Heart left ventricle (tissue), 16 donors: ENCODE data around the gene BMP10. TPM values are rescaled to one million over a fixed set of nuclear protein-coding genes. Genes with fewer than 3 reads are reported as not detected.

ENCODE experiments used
- ATAC-seq, 4 donors: fragments of 200-7000 bp; cut with Tn5 transposase; one replicate each; pipeline ENCODE4 v1.9.1; 2020 to 2022; ENCODE audit warnings: moderate library complexity in 4 of 4, mild to moderate bottlenecking in 3 of 4, moderate number of reproducible peaks in 1 of 4
- DNase-seq, 5 donors: peaks; one replicate each; pipeline ENCODE4 v3.0.0-alpha.2; 2020
- H3K27ac ChIP-seq, 12 donors: fragments of 200-600 bp; sonication (generic) in 4 of 12; one replicate each; pipeline versions ENCODE4 v1.5.0 to v1.8.0; 2016 to 2022; ENCODE audit warnings: mild to moderate bottlenecking in 2 of 12
- H3K27me3 ChIP-seq, 9 donors: fragments of 200-600 bp; sonication (generic) in 2 of 9; one replicate each; pipeline versions ENCODE4 v1.5.1 to v1.8.0; 2016 to 2022; ENCODE audit warnings: mild to moderate bottlenecking in 3 of 9
- H3K36me3 ChIP-seq, 9 donors: fragments of 200-600 bp; sonication (generic) in 2 of 9; one replicate each; pipeline versions ENCODE4 v1.5.0 to v1.8.0; 2018 to 2022; ENCODE audit warnings: mild to moderate bottlenecking in 2 of 9
- H3K4me1 ChIP-seq, 12 donors: fragments of 200-600 bp; sonication (generic) in 4 of 12; one replicate each; pipeline versions ENCODE4 v1.5.0 to v1.8.0; 2016 to 2022; ENCODE audit warnings: mild to moderate bottlenecking in 3 of 12
- H3K4me3 ChIP-seq, 12 donors: fragments of 200-600 bp; sonication (generic) in 4 of 12; one replicate each; pipeline versions ENCODE4 v1.5.0 to v1.8.0; 2017 to 2022; ENCODE audit warnings: mild to moderate bottlenecking in 9 of 12, moderate library complexity in 4 of 12
- H3K9me3 ChIP-seq, 12 donors: fragments of 200-600 bp; sonication (generic) in 4 of 12; one replicate each; pipeline versions ENCODE4 v1.5.0 to v1.8.0; 2016 to 2022; ENCODE audit warnings: mild to moderate bottlenecking in 1 of 12
- POLR2A ChIP-seq, 2 donors: fragments of 450-650 bp; IDR thresholded peaks; one replicate each; pipeline ENCODE4 v1.6.1; 2017; ENCODE audit warnings: antibody characterized with exemption in 2 of 2, mild to moderate bottlenecking in 2 of 2, moderate library complexity in 2 of 2
- WGBS, 4 donors: extraction: QIAGEN DNeasy Blood & Tissue Kit in 2 of 4; methylation state at CpG; one replicate each; pipeline versions ENCODE4 v1.1.5 to v1.1.7; 2013 to 2018; 5-methylcytosine and 5-hydroxymethylcytosine counted together
- intact Hi-C, 10 donors: fragments of 100-400 bp; cut with DNase I; formaldehyde crosslinking; loops; one replicate each; pipeline versions ENCODE4 v1.11.1 to v1.14.2; 2022
- polyA plus RNA-seq, 2 donors: library from polyadenylated mRNA; stranded (reverse); fragments of 200-250 nt; gene quantifications; one replicate each; pipeline ENCODE4 v1.2.3, GENCODE V29; 2013
- total RNA-seq, 9 donors: library from RNA; depleted of rRNA in 2 of 9; stranded (reverse); fragments of >200 nt in 2 of 9; fragmentation: NEBNext Ultra II Directional in 3 of 9; extraction: Animal tissue kit (Norgen Biotek cat#: 25700) in 3 of 9; gene quantifications; one replicate each; pipeline versions ENCODE4 v1.1.0 to v1.2.4, GENCODE V29; 2016 to 2023
- TF ChIP-seq, protein P1 (sequence below), 12 donors: fragments of 200-600 bp; sonication (generic) in 4 of 12; IDR thresholded peaks; one replicate each; pipeline versions ENCODE4 v1.5.0 to v1.8.0; 2018 to 2022; ENCODE audit warnings: antibody characterized with exemption in 12 of 12, mild to moderate bottlenecking in 5 of 12
- donor health status: ischemic (EF 13 %, LVEDD 7.1; RV severe dilation, severe dysfunction).
- donor health status: healthy with polysubstance abuse.
- donor health status: DM: no; HTN: yes; CAD: no.
- donor health status: DM: no; HTN: no; CAD: no.
- donor health status: ischemic (EF 25% LVEDD 6.9; RV normal size, moderate dysfunction).
- donor health status: ischemic (EF 25% LVEDD 5.7; RV mildly dilated, moderate dysfunction).
- donor health status: healthy.
- donor health status: DM: yes; HTN: yes; CAD: no.
- donor health status: ischemic (EF 35%, LVEDD 5.7; RV mildly dilated, moderate dysfunction).
- donor health status: nonischemic (EF 11% LVEDD 7.7; RV severe dilation, severe dysfunction).
- donor health status: DM: yes; HTN: yes; CAD: no.
- donor health status: PGD.
- donor health status: ischemic (EF 29% LVEDD 5.4; RV normal size, mild dysfunction).
- donor health status: nonischemic (EF 23%, LVEDD 6.1; RV moderate dilation, normal function).

BMP10 gene
- total and polyA plus RNA-seq, 11 donors = 0.15 to 5.9 (median 1.7) TPM; not detected in 7

DNA sequence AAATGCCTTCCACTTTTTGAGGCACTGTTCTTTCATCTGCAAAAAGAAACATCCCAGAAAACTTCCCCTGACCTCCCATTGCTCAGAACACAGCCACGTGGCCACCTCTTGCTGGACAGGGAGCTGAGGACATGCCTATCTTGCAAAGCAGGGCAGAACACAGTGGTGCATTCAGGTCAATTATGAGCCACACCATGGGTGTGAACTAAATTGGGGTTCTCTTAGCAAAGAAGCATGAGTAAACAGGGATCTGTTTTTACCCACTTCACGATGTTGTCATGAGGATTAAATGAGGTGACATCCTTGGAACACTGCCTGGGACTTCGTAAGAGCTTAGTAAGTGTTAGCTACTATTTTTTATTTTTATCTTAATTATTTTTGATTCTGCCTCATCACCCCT lies 25.1 kb downstream of the BMP10 start:
- H3K27ac ChIP-seq = no peak overlapping the region
- TF ChIP-seq, protein P1, sequence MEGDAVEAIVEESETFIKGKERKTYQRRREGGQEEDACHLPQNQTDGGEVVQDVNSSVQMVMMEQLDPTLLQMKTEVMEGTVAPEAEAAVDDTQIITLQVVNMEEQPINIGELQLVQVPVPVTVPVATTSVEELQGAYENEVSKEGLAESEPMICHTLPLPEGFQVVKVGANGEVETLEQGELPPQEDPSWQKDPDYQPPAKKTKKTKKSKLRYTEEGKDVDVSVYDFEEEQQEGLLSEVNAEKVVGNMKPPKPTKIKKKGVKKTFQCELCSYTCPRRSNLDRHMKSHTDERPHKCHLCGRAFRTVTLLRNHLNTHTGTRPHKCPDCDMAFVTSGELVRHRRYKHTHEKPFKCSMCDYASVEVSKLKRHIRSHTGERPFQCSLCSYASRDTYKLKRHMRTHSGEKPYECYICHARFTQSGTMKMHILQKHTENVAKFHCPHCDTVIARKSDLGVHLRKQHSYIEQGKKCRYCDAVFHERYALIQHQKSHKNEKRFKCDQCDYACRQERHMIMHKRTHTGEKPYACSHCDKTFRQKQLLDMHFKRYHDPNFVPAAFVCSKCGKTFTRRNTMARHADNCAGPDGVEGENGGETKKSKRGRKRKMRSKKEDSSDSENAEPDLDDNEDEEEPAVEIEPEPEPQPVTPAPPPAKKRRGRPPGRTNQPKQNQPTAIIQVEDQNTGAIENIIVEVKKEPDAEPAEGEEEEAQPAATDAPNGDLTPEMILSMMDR (IDR thresholded peaks at IDR 0.05) = no peak
- no peak for TF ChIP-seq POLR2A (IDR thresholded peaks at IDR 0.05)
- no peaks in the 10 kb centered on the region for H3K36me3 ChIP-seq
- no peak overlapping the region for H3K4me3 ChIP-seq
- WGBS, 4 donors = 33 to 63% (median 39%) methylated on average over 3 of the region's 3 CpGs
- DNase-seq = no peak
- no peaks in the 10 kb centered on the region for H3K9me3 ChIP-seq
- ATAC-seq = no peak
- intact Hi-C loops = no loop called here
- H3K27me3 ChIP-seq = peaks cover 0 to 23% (median 0%) of the 10 kb centered on the region in 9 donors
- H3K4me1 ChIP-seq = no peaks in the 10 kb centered on the region

DNA sequence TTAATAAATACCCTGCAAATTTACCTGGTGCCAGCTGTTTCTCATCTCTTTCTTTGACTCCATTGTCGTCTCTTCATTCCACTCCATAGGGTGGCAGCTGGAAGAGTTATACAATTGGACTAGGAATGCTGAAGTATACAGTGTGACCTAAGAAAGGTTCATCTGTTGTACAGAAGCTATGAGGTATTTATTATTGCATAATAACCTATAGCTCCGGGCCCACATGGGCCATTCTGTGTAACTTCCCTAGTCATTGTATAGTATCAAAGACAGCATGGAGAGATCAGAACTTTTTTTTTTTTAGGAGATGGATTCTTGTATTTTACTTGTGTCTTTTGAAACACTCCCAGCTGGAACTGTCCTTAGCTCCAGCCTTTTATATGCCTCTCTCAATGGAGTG lies 26.2 kb downstream of the BMP10 start:
- Histone ChIP-seq H3K36me3 (no peaks in the 10 kb centered on the region), H3K4me3 (no peak overlapping the region), H3K27me3 (peaks cover 0 to 16% (median 0%) of the 10 kb centered on the region in 9 donors), H3K9me3 (no peaks in the 10 kb centered on the region), H3K4me1 (no peaks in the 10 kb centered on the region), H3K27ac (no peak overlapping the region)
- DNase-seq = no peak
- ATAC-seq = no peak
- TF ChIP-seq, protein P1 (IDR thresholded peaks at IDR 0.05) = no peak
- no peak for TF ChIP-seq POLR2A (IDR thresholded peaks at IDR 0.05)
- intact Hi-C loops = no loop called here
- 92 to 96% (median 94%) methylated on average over 2 of the region's 2 CpGs for WGBS, 4 donors

DNA sequence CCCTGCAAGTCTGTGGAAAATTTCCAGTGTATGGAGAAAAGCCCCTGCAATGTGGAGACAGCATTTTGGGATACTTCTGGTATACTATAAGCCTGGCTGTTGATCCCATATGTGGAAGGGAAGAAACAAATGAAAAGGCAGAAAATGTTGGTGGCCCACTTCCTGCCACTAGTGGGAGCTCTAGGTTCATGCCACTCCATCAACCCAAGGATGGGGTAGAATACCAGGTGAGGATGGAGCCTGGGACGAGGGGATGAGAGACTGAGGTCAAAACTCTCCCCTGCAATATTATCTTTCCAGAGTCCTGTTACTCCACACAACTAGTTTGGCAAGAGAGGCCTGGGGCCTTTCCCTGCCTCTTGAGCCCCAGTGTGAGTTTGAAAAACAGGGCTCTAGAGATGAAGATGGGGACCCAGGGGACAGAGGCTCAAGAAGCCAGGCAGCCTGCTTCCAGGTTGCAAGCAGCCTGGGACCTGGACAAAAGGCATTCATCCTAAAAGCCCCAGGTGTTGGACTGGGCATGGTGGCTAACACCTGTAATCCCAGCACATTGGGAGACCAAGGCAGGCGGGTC lies 31.9 kb downstream of the BMP10 start:
- H3K9me3 ChIP-seq = no peaks in the 10 kb centered on the region
- TF ChIP-seq, protein P1 (IDR thresholded peaks at IDR 0.05) = peak in 10 of 12 donors; percentile 28 to 65 (median 47)
- no peak for TF ChIP-seq POLR2A (IDR thresholded peaks at IDR 0.05)
- intact Hi-C loops = loop anchor here in 6 of 10 donors (5.0 to 10.0 kb wide), 3 partner anchors 65 to 87 kb away; no protein-coding TSS in a partner anchor
- no peak for DNase-seq
- H3K36me3 ChIP-seq = no peaks in the 10 kb centered on the region
- ATAC-seq = peak in 1 of 4 donors; percentile 20
- peaks cover 0 to 35% (median 0%) of the 10 kb centered on the region in 12 donors for H3K4me1 ChIP-seq
- no peak overlapping the region for H3K27ac ChIP-seq
- 86 to 91% (median 89%) methylated on average over 2 of the region's 2 CpGs for WGBS, 4 donors
- peaks cover 0 to under 1% (median 0%) of the 10 kb centered on the region in 9 donors for H3K27me3 ChIP-seq
- no peak overlapping the region for H3K4me3 ChIP-seq

DNA sequence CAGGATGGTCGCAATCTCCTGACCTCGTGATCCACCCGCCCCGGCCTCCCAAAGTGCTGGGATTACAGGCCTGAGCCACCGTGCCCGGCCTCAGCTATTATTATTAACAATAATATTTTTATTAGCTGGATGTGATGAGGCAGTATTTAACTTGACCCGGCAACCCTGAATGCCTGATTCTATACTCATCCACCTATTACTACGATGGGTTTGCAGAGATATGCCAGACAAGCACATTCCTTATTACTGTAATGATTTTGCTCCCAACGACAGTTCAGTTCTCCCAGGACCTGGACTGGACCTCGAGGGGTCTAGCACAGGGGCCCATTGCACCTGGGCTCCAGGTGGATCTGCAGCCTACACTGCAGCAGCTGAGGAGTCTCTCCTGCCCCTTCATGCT lies 32.6 kb downstream of the BMP10 start:
- H3K27me3 ChIP-seq = no peaks in the 10 kb centered on the region
- peaks cover 0 to 42% (median 0%) of the 10 kb centered on the region in 12 donors for H3K4me1 ChIP-seq
- 92 to 94% (median 93%) methylated on average over 10 of the region's 10 CpGs for WGBS, 4 donors
- H3K4me3 ChIP-seq = no peak overlapping the region
- DNase-seq (no peak), ATAC-seq (no peak)
- H3K9me3 ChIP-seq = no peaks in the 10 kb centered on the region
- H3K27ac ChIP-seq = no peak overlapping the region
- TF ChIP-seq, protein P1 (IDR thresholded peaks at IDR 0.05) = no peak
- no peak for TF ChIP-seq POLR2A (IDR thresholded peaks at IDR 0.05)
- intact Hi-C loops = loop anchor here in 6 of 10 donors (5.0 to 10.0 kb wide), 3 partner anchors 64 to 86 kb away; no protein-coding TSS in a partner anchor
- no peaks in the 10 kb centered on the region for H3K36me3 ChIP-seq
